Measurements from ENCODE around the gene TTC21B.

- TF ChIP-seq POLR2A (IDR thresholded peaks at IDR 0.05): no peak
- TF ChIP-seq, protein P1, sequence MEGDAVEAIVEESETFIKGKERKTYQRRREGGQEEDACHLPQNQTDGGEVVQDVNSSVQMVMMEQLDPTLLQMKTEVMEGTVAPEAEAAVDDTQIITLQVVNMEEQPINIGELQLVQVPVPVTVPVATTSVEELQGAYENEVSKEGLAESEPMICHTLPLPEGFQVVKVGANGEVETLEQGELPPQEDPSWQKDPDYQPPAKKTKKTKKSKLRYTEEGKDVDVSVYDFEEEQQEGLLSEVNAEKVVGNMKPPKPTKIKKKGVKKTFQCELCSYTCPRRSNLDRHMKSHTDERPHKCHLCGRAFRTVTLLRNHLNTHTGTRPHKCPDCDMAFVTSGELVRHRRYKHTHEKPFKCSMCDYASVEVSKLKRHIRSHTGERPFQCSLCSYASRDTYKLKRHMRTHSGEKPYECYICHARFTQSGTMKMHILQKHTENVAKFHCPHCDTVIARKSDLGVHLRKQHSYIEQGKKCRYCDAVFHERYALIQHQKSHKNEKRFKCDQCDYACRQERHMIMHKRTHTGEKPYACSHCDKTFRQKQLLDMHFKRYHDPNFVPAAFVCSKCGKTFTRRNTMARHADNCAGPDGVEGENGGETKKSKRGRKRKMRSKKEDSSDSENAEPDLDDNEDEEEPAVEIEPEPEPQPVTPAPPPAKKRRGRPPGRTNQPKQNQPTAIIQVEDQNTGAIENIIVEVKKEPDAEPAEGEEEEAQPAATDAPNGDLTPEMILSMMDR (IDR thresholded peaks at IDR 0.05): peak; percentile 30 to 53 (median 44)
These were observed 79.0 kb downstream of the TTC21B start for GRCh38 chr2:165874445-165875039.
